ENCODE data around the gene KIFBP.
"Not testable (repeated sequence)": the region's sequence is repeated elsewhere in the genome, so short reads cannot be mapped to it uniquely, and the experiment has no call there.

KIFBP gene

GRCh38 chr10:68988530-68989316 lies at the start of gene KIFBP:
KIFBP (plus strand) TSS chr10:68988803; CDS start chr10:68988833, 30 bp downstream.
- peak; percentile 99 for DNase-seq

DNA sequence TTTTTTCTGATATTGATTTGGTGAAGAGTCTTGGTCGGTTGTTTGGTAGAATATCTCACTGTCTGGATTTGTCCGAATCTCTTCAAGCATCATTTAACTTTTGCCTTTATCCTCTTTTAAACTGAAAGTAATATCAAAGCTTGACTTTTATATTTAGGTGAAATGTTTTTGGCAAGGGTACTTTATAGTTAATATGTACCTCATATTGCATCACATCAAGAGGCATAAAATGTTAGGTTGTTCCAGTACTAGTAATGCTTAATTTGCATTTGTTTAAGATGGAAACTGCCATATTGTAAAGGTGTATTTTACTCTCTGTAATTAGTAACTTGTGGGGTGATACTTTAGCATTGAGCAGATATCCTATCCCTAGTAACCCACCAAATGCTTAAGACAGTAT lies 49.7 kb upstream of the KIFBP start:
- no peak for DNase-seq

- not testable (repeated sequence) for DNase-seq
Measured at GRCh38 chr10:68940917-68941316, 47.7 kb upstream of the KIFBP start.

DNA sequence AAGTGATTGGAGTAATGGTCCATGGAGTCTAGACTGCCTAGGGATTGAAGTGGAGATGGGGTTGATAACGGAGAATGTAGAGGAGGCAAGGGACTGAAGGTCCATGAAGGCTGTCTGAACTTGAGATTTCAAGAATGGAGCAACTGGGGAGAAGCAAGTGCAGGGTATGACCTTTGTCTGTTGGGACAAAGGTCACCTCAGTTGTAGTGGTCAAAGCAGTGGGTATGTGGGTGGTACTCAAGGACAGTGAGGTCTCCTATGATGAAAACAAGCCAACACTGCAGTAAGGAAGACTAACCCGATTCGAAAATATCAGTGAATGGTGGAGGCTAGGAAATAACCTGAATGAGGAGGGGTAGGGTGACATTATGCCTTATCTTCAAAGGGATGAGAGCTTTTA lies 38.0 kb upstream of the KIFBP start:
- no peak for DNase-seq

GRCh38 chr10:68954904-68955303 lies 33.7 kb upstream of the KIFBP start:
- DNase-seq, result no peak

- no peak for DNase-seq
Measured at GRCh38 chr10:68955355-68955831, 33.2 kb upstream of the KIFBP start.

DNA sequence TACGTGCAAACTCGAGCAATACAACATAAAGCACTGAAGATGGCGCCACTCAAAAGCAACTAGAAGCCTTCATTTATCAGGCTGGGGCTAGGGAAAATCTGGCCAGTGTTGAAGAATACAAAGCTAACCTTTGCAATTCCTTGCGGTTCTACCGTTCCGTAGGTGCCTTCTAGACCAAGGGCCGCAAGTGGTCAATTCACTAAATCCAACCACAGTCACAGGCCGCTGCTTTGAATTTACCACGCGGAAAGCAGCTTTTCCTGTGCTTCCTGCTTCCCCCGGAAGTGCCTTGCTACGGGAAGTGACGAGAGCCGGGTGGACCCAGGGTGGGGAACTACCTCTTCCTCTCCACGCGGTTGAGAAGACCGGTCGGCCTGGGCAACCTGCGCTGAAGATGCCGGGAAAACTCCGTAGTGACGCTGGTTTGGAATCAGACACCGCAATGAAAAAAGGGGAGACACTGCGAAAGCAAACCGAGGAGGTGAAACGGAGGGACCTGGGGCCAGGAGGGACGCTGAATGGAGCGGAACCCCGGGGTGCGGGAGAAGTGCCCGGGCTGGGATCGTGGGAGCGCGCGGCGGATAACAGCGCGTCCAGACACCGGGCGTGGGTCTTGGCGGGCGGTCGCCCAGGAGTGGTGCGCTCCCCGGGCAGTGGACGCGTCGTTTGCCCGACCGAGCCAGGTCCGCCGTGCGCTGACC lies 32.6 kb upstream of the KIFBP start, which contains the start of gene DDX21:
DDX21 (plus strand) TSS at position 339 of the 701 bp plus-strand sequence; CDS start at position 395, 56 bp downstream.
- peak; percentile 98 for DNase-seq

DNA sequence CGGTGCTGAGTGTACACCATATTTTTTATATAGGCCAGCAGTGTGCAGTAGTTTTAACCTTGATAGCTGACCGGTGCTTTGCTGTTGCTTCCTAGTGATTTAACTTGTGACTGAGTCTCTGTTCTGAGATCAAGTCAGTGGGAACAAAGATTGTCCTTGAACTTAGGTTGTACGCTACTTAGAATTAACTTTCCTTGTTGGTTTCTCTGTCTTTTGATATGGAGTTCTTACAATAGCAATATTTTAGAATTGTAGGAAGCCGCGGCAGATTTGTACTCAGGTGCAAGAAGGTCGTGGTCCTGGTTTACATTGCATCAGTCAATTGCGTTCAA lies 31.4 kb upstream of the KIFBP start:
- no peak for DNase-seq

DNA sequence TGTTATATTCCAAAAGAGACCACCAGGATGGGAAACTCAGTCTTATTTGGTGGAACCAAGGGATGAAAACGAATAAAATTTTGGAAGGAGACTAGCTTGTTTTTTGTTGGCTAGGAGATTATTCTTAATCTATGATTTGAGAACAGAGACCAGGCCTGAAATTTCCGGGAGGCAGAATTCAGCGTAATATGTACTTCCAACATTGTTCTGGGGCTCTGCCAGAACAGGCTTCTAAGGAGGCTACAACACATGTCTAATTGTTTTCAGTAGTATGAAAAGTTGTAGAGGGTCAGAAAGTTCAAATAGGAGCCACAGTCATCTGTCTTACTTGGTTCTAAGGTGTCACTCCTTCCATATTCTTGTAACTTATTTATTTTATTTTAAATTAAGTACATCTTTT lies 30.9 kb upstream of the KIFBP start:
- no peak for DNase-seq

DNA sequence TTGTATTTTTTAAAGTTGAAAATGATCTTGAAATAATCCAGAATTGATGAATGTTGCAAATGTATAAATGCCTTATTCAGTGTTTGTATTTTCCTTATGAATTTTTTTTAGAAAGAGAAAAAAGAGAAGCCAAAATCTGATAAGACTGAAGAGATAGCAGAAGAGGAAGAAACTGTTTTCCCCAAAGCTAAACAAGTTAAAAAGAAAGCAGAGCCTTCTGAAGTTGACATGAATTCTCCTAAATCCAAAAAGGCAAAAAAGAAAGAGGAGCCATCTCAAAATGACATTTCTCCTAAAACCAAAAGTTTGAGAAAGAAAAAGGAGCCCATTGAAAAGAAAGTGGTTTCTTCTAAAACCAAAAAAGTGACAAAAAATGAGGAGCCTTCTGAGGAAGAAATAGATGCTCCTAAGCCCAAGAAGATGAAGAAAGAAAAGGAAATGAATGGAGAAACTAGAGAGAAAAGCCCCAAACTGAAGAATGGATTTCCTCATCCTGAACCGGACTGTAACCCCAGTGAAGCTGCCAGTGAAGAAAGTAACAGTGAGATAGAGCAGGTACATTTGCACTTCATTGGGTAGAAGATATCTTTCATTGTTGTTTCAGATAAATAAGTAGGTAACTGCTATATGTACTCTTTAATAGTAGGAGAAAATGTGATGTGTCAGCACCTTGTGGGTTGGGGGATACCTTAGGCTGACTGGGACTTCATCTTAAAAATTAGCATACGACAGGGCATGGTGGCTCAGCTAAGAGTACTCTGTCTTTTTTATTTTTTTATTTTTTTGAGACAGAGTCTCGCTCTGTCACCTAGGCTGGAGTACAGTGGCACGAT lies 28.7 kb upstream of the KIFBP start:
- DNase-seq, result no peak

GRCh38 chr10:68963151-68963550 lies 25.5 kb upstream of the KIFBP start:
- DNase-seq, result no peak

GRCh38 chr10:68973975-68974374 lies 14.6 kb upstream of the KIFBP start:
- no peak for DNase-seq

- not testable (repeated sequence) for DNase-seq
Measured at GRCh38 chr10:68975936-68976473, 12.6 kb upstream of the KIFBP start.

DNA sequence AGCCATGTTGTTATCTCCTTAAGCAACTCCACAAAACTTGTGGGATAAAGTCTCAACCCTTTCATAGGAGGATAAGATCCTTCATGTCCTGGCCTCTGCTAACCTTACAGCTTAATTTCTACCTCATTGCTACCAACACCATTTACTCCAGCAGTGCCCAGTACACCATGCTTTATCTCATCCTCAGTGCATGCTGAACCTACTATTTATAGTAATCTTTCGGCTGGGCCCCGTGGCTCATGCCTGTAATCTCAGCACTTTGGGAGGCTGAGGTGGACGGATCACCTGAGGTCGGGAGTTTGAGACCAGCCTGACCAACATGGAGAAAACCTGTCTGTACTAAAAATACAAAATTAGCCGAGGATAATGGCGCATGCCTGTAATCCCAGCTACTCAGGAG lies 8.9 kb upstream of the KIFBP start:
- not testable (repeated sequence) for DNase-seq

- DNase-seq, result peak; percentile 62
Measured at GRCh38 chr10:68981074-68981473, 7.5 kb upstream of the KIFBP start.

DNA sequence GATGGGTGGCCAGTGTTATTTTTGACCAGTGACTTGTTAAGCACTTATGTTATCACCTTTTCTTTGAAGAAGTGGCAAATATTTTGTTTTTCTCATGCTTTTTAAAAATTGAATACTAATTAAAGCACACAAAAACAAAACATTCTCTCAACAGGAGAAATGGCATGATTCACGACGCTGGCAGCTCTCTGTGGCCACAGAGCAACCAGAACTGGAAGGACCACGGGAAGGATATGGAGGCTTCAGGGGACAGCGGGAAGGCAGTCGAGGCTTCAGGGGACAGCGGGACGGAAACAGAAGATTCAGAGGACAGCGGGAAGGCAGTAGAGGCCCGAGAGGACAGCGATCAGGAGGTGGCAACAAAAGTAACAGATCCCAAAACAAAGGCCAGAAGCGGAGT lies 6.2 kb upstream of the KIFBP start:
- DNase-seq, result no peak

DNA sequence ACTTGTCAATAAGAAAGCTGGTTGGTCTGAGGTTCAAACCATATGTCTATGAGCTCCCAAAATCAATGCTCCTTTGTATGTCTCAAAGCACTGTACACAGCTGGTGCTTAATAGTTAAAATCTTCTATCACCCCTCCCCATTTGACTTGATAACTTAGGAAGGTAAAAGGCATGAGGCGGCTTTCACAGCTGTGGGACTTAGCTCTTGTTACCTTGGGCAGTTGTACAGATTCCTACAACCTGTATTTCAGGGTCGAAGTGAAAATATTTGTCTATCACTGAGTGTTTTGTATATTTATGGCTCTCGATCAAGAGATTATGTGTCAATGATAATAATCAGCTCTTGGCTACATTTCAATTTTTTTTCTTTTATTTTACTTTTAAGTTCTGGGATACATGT lies 992 bp upstream of the KIFBP start:
- no peak for DNase-seq

- DNase-seq, result peak; percentile 44
Measured at GRCh38 chr10:68989317-68989990, 851 bp downstream of the KIFBP start.

DNA sequence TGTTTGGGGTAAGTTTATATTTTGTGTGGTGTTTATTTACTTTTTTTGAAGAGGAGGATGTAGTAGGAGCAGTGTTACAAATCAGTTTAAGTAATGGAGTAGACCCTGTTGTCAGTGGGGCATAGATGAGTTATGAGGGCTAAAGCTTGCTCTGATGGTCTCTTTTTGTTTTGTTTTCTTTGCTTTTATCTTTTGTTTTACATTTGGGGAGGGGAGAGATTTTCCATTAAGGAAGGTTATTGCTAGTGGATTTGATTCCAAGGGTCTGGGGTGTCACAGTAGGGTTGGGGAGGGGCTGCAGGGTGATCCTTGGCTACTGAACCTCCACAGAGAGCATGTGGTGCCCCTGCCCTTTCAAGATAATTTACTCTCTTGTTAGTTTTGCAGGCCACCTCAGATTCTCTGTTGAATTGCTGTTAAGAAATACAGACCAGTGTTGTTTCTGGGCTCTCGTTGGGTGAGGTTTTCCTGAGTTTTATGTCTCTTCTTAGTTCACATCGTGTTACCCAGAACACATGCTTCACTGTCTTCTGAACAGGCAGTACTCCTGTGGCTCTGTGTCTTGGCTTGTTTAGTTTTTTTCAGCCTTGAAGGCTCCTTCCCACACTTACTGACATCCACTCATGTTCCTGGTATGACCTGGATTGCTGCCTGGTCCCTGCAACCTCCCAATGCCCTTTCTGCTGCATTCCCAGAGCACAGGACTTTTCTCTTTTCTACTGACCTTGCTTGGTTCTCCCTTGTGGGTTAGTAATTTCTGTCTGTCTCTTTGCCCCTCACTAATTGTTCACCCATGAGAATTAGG lies 4.2 kb downstream of the KIFBP start:
- DNase-seq, result no peak

GRCh38 chr10:68997211-68997610 lies 8.6 kb downstream of the KIFBP start:
- no peak for DNase-seq

DNA sequence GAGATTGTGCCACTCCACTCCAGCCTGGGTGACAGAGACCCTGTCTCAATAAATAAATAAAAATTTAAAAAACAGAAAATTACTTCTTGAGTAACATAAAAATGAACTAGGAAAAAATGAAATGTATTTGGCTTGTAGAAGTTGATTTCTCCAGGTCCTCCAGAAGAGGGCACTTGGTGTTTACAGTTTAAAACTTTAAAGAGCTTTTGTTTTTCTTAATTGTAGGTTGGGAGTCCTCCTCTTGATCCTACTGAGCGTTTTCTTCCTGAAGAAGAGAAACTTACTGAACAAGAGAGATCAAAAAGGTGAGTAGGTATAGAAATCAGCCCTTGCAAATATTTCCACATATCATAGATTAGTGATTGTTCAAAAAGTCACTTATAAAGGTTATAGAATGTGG lies 16.2 kb downstream of the KIFBP start:
- DNase-seq, result peak; percentile 88

Data from hematopoietic multipotent progenitor cell treated with erythropoietin and hydrocortisone succinate and interleukin-3 and kit ligand, for 6 days (in vitro differentiated cells).